ENCODE results near the gene ASMT.
A peak's percentile ranks its signal among the peaks of the same experiment; 100 is the strongest.

ASMT gene

DNA sequence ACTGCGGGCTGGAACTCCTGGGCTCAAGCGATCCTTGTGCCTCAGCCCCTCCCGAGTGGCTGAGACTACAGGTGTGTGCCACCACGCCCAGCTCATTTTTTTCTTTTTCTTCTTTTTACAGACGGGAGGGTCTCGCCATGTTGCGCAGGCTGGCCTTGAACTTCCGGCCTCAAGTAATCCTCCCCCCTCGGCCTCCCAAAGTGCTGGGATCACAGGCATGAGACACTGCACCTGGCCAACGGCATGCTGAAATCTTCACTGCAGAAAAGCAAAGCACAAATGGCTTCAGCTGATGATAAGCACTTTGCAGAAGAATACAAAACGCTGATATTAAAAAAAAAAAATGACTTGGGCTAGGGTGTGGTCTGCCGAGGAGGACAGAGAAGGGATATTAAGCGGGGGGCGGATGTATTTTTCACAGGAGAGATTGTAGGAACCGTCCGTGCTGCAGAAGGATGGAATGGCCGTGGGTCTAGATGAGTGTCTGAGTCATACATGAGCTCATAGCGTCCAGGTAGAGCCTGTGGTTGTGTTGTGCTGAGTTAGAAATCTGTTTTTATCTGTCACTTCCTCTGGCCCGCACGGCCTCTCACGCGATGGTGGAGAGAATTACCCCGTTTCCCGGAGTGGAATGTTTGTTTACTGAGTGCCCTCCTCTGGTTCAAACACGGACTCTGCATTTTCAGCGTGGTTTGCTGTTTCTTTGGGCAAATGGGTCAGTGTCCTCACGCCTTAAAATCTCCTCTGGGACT, 32.0 kb upstream of the ASMT start:
- DNase-seq (ENCODE audit: low read depth) = peak; percentile 18
- H3K4me3 ChIP-seq (ENCODE audit: control insufficient read depth, low read depth, low read length) = no peak overlapping the region
- TF ChIP-seq, protein P1, sequence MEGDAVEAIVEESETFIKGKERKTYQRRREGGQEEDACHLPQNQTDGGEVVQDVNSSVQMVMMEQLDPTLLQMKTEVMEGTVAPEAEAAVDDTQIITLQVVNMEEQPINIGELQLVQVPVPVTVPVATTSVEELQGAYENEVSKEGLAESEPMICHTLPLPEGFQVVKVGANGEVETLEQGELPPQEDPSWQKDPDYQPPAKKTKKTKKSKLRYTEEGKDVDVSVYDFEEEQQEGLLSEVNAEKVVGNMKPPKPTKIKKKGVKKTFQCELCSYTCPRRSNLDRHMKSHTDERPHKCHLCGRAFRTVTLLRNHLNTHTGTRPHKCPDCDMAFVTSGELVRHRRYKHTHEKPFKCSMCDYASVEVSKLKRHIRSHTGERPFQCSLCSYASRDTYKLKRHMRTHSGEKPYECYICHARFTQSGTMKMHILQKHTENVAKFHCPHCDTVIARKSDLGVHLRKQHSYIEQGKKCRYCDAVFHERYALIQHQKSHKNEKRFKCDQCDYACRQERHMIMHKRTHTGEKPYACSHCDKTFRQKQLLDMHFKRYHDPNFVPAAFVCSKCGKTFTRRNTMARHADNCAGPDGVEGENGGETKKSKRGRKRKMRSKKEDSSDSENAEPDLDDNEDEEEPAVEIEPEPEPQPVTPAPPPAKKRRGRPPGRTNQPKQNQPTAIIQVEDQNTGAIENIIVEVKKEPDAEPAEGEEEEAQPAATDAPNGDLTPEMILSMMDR (conservative IDR thresholded peaks at IDR 0.05; ENCODE audit: control insufficient read depth, insufficient read depth, low read depth, low read length) = no peak

DNA sequence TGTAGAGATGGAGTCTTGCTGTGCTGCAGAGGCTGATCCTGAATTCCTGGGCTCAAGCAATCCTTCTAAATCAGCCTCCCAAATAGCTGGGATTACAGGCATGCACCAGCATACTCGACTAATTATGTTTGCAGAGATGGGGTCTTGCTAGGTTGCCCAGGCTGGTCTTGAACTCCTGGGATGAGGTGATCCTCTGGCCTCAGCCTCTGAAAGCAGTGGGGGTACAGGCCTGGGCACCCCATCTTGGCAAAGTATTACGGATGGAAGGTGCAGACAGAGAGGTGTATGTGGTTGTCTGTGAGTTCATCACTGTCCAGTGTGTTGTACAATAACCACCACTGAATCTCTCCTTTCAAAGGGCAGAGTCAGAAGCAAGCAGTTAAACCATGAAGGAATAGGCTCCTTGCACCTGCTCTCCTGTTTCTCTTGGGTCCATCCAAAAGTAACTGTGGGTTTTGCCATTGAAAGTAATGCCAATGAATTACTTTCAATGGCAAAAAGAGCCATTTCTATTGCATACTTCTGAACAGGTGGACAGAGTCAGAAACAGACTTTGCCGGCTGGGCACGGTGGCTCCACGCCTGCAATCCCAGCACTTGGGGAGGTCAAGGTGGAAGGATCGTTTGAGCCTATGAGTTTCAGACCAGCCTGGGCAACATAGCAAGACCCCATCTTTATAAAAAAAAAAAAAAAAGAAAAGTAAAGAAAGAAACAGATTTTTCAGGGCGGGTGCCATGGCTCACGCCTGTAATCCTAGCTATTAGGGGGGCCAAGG, 30.4 kb upstream of the ASMT start:
- TF ChIP-seq, protein P1 (conservative IDR thresholded peaks at IDR 0.05; ENCODE audit: control insufficient read depth, insufficient read depth, low read depth, low read length) = no peak
- no peak overlapping the region for H3K4me3 ChIP-seq (ENCODE audit: control insufficient read depth, low read depth, low read length)
- no peak for DNase-seq (ENCODE audit: low read depth)

DNA sequence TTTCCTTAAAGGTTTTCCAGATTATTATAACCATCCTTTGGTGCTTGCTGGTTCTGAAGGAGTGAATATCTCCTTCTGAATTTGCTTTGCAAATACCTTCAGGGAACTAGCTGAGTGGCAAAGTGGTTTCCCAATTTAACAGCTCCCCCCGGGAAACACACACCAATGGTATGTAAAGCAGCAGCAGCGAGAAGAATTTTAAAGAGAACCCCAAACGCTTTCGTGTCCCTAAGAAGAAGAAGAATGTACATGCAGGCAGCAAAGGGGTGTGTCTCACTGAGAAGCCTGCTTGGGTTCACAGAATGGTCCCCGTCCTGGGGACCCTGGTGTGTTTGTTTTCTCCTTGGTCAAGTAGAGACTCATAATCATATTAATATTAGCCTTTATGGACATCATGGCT, 27.7 kb upstream of the ASMT start:
- no peak for DNase-seq (ENCODE audit: low read depth)
- TF ChIP-seq, protein P1 (conservative IDR thresholded peaks at IDR 0.05; ENCODE audit: control insufficient read depth, insufficient read depth, low read depth, low read length) = no peak
- no peak overlapping the region for H3K4me3 ChIP-seq (ENCODE audit: control insufficient read depth, low read depth, low read length)

DNA sequence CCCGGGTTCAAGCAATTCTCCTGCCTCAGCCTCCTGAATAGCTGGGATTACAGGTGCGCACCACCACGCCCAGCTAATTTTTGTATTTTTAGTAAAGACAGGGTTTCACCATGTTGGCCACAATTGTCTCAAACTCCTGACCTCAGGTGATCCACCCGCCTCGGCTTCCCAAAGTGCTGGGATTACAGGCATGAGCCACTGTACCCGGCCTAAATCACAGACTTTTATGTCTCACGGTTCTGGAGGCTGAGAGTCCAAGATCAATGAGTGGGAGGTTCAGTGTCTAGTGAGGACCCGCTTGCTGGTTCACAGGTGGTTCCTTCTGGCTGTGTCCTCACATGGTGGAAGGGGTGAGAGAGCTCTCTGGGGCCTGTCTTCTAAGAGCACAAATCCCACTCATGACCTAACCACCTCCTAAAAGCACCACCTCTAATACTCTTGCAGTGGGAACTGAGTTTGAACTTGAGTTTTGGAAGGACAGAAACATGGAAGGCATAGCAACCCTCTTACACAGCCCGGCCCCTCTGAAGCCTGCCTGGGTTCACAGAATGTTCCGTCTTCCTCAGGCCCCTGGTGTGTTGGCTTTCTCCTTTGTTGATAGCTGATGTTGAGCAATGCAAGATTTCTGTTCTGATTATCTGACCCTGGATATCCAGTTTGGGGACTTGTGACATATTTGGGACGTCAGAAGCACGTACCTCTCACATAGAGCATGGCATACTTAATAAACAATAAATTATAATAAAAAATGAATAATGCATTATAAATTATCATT, 25.3 kb upstream of the ASMT start:
- DNase-seq (ENCODE audit: low read depth) = no peak
- TF ChIP-seq, protein P1 (conservative IDR thresholded peaks at IDR 0.05; ENCODE audit: control insufficient read depth, insufficient read depth, low read depth, low read length) = no peak
- no peak overlapping the region for H3K4me3 ChIP-seq (ENCODE audit: control insufficient read depth, low read depth, low read length)

DNA sequence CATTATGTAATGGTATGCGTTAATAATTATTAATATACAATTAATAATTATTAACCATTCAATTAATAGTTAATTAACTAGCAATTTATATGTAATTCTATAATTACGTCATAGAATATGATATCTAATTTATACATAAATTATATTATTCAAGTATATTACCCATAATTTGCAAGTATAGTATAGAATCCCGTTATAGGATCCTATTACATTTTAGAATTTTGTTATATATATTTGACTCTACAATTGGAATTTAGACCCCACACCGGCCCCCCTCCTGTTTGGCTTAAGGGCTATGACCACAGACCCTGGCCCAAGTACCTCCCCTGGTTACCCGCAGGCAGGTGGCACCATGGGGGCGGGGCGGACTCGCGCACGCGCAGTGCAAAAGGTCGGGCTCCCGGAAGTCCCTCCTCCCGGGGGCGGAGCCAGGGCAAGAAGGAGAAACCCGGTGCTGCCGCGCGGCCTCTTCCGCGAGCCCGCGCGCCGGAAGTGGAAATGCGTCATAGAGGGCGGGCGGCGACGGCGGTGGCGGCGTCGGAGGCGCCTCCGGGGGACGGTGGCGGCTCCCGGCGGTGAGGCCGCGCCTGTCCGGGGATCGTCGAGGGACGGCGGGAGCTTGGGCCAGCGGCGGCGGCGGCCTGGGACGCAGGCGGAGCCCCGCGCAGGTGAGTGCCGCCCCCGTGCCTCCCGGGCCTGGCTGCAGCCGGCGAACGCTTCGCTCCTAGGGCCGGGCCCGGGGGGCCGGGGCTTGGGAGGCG, 23.6 kb upstream of the ASMT start, which contains the start of gene AKAP17A:
Gene AKAP17A (plus strand): TSS at position 503 of the 761 bp plus-strand sequence. CDS start 1,859 bp downstream, outside the sequence.
- TF ChIP-seq, protein P1 (conservative IDR thresholded peaks at IDR 0.05; ENCODE audit: control insufficient read depth, insufficient read depth, low read depth, low read length) = no peak
- peak within 1 kb of the TSS; percentile 82 for H3K4me3 ChIP-seq (ENCODE audit: control insufficient read depth, low read depth, low read length)
- peak; percentile 88 for DNase-seq (ENCODE audit: low read depth)

Measured in fibroblast of mammary gland (primary cell).